Stomach (tissue), 4 donors: ENCODE measurements around the gene GPR15.

ENCODE experiments used
- CTCF ChIP-seq, 7 experiments: fragments of 450-650 bp in 4 of 7; fragments of 200-600 bp in 3 of 7; sonication (generic) in 3 of 7; IDR thresholded peaks; one replicate each; pipeline ENCODE4 v1.5.1; 2016 to 2019; ENCODE audit warnings: antibody characterized with exemption in 7 of 7, control low read depth in 2 of 7, mild to moderate bottlenecking in 1 of 7
- POLR2A ChIP-seq, 4 donors: fragments of 450-650 bp; IDR thresholded peaks; one replicate each; pipeline ENCODE4 v1.6.1; 2016; ENCODE audit warnings: antibody characterized with exemption in 4 of 4, control low read depth in 2 of 4, mild to moderate bottlenecking in 1 of 4, moderate library complexity in 1 of 4
- POLR2AphosphoS5 ChIP-seq, 3 donors: sonication (generic); formaldehyde crosslinking; IDR thresholded peaks; one replicate each; pipeline ENCODE4 v1.6.1; 2016; ENCODE audit warnings: antibody characterized with exemption in 3 of 3

GRCh38 chr3:98536456-98537017 is 4.8 kb downstream of the GPR15 start:
- TF ChIP-seq CTCF (IDR thresholded peaks at IDR 0.05), result no peak
- no peak for TF ChIP-seq POLR2AphosphoS5 (IDR thresholded peaks at IDR 0.05)
- no peak for TF ChIP-seq POLR2A (IDR thresholded peaks at IDR 0.05)
